Sigmoid colon (tissue), 4 donors: Measurements from ENCODE around the gene ASB3.

Experiments
- CTCF ChIP-seq, 4 experiments: fragments of 450-650 bp in 3 of 4; fragments of 200-600 bp in 1 of 4; IDR thresholded peaks; one replicate each; pipeline ENCODE4 v1.5.1; 2016 to 2019; ENCODE audit warnings: antibody characterized with exemption in 4 of 4, mild to moderate bottlenecking in 3 of 4, moderate library complexity in 2 of 4
- POLR2AphosphoS5 ChIP-seq, 4 donors: sonication (generic); formaldehyde crosslinking; IDR thresholded peaks; one replicate each; pipeline ENCODE4 v1.6.1; 2017; ENCODE audit warnings: antibody characterized with exemption in 4 of 4

- no peak for TF ChIP-seq CTCF (IDR thresholded peaks at IDR 0.05)
- no peak for TF ChIP-seq POLR2AphosphoS5 (IDR thresholded peaks at IDR 0.05)
Measured at GRCh38 chr2:53821810-53822209, 35.1 kb upstream of the ASB3 start.
